HCT116 (cell line): Measurements from ENCODE around the gene ALG1. TPM values are rescaled to one million over a fixed set of nuclear protein-coding genes. Genes with fewer than 3 reads are reported as not detected.
"Not testable (repeated sequence)": the region's sequence is repeated elsewhere in the genome, so short reads cannot be mapped to it uniquely, and the experiment has no call there.

Source experiments
- ATAC-seq: fragments of 200-7000 bp; cut with Tn5 transposase; 2 replicates; pipeline ENCODE4 v1.9.1; 2020; ENCODE audit warnings: mild to moderate bottlenecking, moderate library complexity
- BruUV-seq: library from RNA; stranded (reverse); fragments of 400-500 nt; replicated peaks from 2 replicates; lab custom pipeline; 2021; lab: Mats Ljungman, UMichigan
- CTCF ChIA-PET: fragments of 300-600 bp; sonication (Branson Sonifier 250); formaldehyde crosslinking; loops from one replicate; lab custom pipeline; 2021; ENCODE audit warnings: antibody characterized with exemption; lab: Charles Lee
- POLR2A ChIA-PET: fragments of 300-600, 350-600 bp; sonication (Branson Sonifier 250); formaldehyde crosslinking; loops from one replicate; lab custom pipeline; 2021; ENCODE audit warnings: antibody characterized with exemption; lab: Charles Lee
- RAD21 ChIA-PET, 2 experiments: fragments of 300-600 bp; sonication (Branson Sonifier 250); formaldehyde crosslinking; loops; one replicate each; lab custom pipeline; 2023; ENCODE audit warnings: low total read pairs in 2 of 2; ENCODE audit not compliant: uncharacterized antibody in 2 of 2, unreplicated experiment in 2 of 2, low non-redundant PET in 1 of 2; lab: Charles Lee
- DNase-seq: peaks from one replicate; pipeline ENCODE4 v3.0.0-alpha.2; 2010; ENCODE audit warnings: low read depth, low spot score
- H2AFZ ChIP-seq: fragments of 200-600 bp; shearing (Covaris generic), sonication (generic); 2 replicates; pipeline ENCODE4 v1.6.1; 2017; ENCODE audit warnings: low read depth, mixed run types, mixed read lengths, antibody characterized with exemption, low read length; ENCODE audit not compliant: poor library complexity, severe bottlenecking
- H3K27ac ChIP-seq: 2 replicates; pipeline ENCODE4 v1.5.1; 2012; ENCODE audit warnings: low read depth, low read length
- H3K27me3 ChIP-seq: fragments of 200-600 bp; sonication (generic); 2 replicates; pipeline ENCODE4 v1.6.1; 2016; ENCODE audit warnings: mixed run types, low read length, mixed read lengths; ENCODE audit not compliant: insufficient read depth
- H3K36me3 ChIP-seq, 2 experiments: fragments of 200-500 bp in 1 of 2; fragments of 200-600 bp in 1 of 2; sonication (Bioruptor generic) in 1 of 2; sonication (generic) in 1 of 2; 2 replicates each; pipeline versions ENCODE4 v1.5.1 to v1.6.1; 2014 to 2016; ENCODE audit warnings: low read length in 2 of 2, inconsistent platforms in 1 of 2, mixed read lengths in 1 of 2, mixed run types in 1 of 2; ENCODE audit not compliant: insufficient read depth in 2 of 2, control insufficient read depth in 1 of 2
- H3K4me1 ChIP-seq, 2 experiments: fragments of 200-600 bp in 1 of 2; sonication (generic) in 1 of 2; 2 replicates each; pipeline versions ENCODE4 v1.5.1 to v1.6.1; 2012 to 2017; ENCODE audit warnings: low read length in 2 of 2, inconsistent platforms in 1 of 2, mild to moderate bottlenecking in 1 of 2, mixed read lengths in 1 of 2, mixed run types in 1 of 2, moderate library complexity in 1 of 2; ENCODE audit not compliant: insufficient read depth in 2 of 2, control insufficient read depth in 1 of 2
- H3K4me2 ChIP-seq: fragments of 200-600 bp; sonication (generic); 2 replicates; pipeline ENCODE4 v1.6.1; 2017; ENCODE audit warnings: mixed run types, low read length, mixed read lengths
- H3K4me3 ChIP-seq, 2 experiments: fragments of 200-600 bp in 1 of 2; sonication (generic) in 1 of 2; replicated peaks in 1 of 2; 2 replicates each; pipeline ENCODE4 v1.5.1; 2011 to 2016; ENCODE audit warnings: low read length in 2 of 2, control low read depth in 1 of 2, low read depth in 1 of 2, mild to moderate bottlenecking in 1 of 2, mixed read lengths in 1 of 2, mixed run types in 1 of 2
- H3K79me2 ChIP-seq: fragments of 200-600 bp; sonication (generic); 2 replicates; pipeline ENCODE4 v1.6.1; 2017; ENCODE audit warnings: mild to moderate bottlenecking, mixed run types, low read length, moderate library complexity, mixed read lengths; ENCODE audit not compliant: insufficient read depth
- H3K9ac ChIP-seq: fragments of 200-600 bp; sonication (generic); 2 replicates; pipeline ENCODE4 v1.6.1; 2016; ENCODE audit warnings: low read length, mixed read lengths
- H3K9me2 ChIP-seq: fragments of 200-600 bp; sonication (generic), shearing (Covaris generic); 2 replicates; pipeline ENCODE4 v1.6.1; 2017; ENCODE audit warnings: mixed run types, mild to moderate bottlenecking, moderate library complexity; ENCODE audit not compliant: insufficient read depth
- H3K9me3 ChIP-seq, 2 experiments: fragments of 200-500 bp in 1 of 2; fragments of 200-600 bp in 1 of 2; sonication (Bioruptor generic) in 1 of 2; sonication (generic) in 1 of 2; 2 replicates each; pipeline ENCODE4 v1.6.1; 2014 to 2017; ENCODE audit warnings: low read length in 2 of 2, mixed read lengths in 2 of 2, inconsistent platforms in 1 of 2, low read depth in 1 of 2, mild to moderate bottlenecking in 1 of 2, mixed run types in 1 of 2, moderate library complexity in 1 of 2; ENCODE audit not compliant: control insufficient read depth in 1 of 2, insufficient read depth in 1 of 2
- H4K20me1 ChIP-seq: fragments of 200-600 bp; sonication (generic), shearing (Covaris generic); 2 replicates; pipeline ENCODE4 v1.6.1; 2017; ENCODE audit warnings: mixed run types, mild to moderate bottlenecking, moderate library complexity; ENCODE audit not compliant: insufficient read depth
- intact Hi-C: fragments of 100-400 bp; cut with micrococcal nuclease; formaldehyde crosslinking; loops from 2 replicates; pipeline ENCODE4 v1.10.0; 2022
- total RNA-seq: library from RNA; stranded (reverse); gene quantifications from one replicate; pipeline ENCODE4 v1.2.1, GENCODE V29; 2021; ENCODE audit not compliant: unreplicated experiment

ALG1 gene
- total RNA-seq, 1 experiment from 2014 or later = 27.1 TPM

DNA sequence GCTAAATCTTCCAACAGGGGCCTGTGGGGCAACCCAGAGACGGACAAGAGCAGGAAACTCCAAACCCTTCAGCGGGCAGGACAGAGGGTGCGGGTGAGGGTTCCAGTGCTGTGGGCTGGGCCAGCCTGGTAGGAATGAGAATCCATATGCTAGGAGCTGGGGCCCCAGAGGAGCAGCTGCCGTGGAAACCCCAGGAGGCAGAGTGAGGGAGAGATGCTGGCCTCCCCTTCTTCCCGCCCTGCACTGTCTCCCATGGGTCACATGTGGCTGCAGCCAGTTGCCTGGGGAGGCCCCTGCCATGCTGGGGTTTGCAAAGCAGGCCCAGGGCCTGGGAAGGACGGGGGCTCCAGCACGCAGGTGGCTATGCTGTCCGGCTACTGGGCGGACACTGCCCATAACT lies 21.4 kb downstream of the ALG1 start:
- CTCF ChIA-PET = interaction anchor here (1.7 kb wide), 1 partner anchor 37 kb away, joined by 8 read pairs; no protein-coding TSS in a partner anchor
- H3K27me3 ChIP-seq, H3K27ac ChIP-seq, DNase-seq, H3K9me3 ChIP-seq, BruUV-seq, H4K20me1 ChIP-seq, H3K79me2 ChIP-seq, H3K4me2 ChIP-seq, RAD21 ChIA-PET, H3K9me2 ChIP-seq, ATAC-seq, H2AFZ ChIP-seq, H3K9ac ChIP-seq, H3K36me3 ChIP-seq, H3K4me3 ChIP-seq, POLR2A ChIA-PET: not testable (repeated sequence)
- intact Hi-C loops = loop anchor here (5.0 kb wide), 1 partner anchor 136 kb away; the partner anchor contains the start of gene SEC14L5
- peaks cover 0 to 16% of the 10 kb centered on the region in 2 experiments; a peak in 1 of 4 replicates for H3K4me1 ChIP-seq

DNA sequence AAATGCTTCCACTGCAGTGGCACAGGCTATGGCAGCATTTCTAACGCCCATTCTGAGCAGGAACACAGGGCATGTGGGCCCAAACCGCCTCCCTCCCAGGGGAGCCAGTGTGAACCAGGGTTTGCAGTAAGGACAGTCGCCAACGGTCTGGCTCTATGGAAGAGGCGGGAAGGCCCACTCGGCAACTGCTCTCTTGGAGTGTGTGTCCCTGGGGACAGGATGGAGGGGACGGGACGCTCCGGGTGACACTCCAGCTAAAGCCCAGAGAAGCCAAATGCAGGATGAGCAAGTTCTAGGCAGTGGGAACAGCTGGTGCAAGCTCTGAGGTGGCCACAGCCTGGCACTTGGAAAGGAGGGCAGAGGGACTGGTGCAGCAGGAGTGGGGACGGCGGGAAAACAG lies 22.1 kb downstream of the ALG1 start:
- H3K9me2 ChIP-seq, ATAC-seq, H3K9ac ChIP-seq, H2AFZ ChIP-seq, H4K20me1 ChIP-seq, H3K27me3 ChIP-seq, BruUV-seq, H3K36me3 ChIP-seq, POLR2A ChIA-PET, H3K4me3 ChIP-seq, H3K9me3 ChIP-seq, H3K27ac ChIP-seq, H3K79me2 ChIP-seq, H3K4me2 ChIP-seq, RAD21 ChIA-PET, CTCF ChIA-PET, DNase-seq: not testable (repeated sequence)
- H3K4me1 ChIP-seq = peaks cover 2 to 20% of the 10 kb centered on the region in 2 experiments; a peak in 1 of 4 replicates
- intact Hi-C loops = loop anchor here (5.0 kb wide), 1 partner anchor 136 kb away; the partner anchor contains the start of gene SEC14L5

DNA sequence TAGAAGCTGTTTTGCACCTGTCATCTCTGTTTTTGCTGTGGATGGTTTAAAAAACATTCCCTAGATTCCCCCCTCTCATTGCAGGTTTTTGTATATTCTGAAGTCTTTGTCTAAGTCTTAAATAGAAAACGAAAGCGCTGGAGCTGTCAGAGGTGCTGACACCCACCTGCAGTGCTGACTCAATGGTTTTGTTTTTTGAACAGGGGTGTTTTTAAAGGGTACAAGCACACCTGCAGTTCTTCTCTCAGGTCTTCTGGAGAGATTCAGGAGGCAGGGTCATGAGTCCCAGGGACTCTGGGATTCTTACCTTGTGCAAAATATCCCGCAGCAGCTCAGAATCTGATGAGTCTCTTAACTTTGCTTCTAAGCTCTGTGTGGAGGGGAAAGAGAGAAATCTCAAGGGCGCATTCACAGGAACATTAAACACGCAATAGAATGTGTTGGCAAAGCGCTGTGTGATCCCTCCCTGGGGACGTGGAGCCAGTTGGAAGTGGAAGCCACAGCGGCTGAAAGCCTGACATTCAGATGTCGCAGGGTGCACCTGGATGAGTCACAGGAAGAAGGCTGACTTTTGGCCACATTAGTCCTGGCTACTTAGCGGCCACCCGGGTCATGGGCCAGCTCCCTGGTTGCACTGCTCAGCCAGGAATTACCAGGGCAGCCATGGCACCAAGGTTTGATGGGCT lies 23.6 kb downstream of the ALG1 start:
- DNase-seq, ATAC-seq, H3K27me3 ChIP-seq, H3K9me2 ChIP-seq, BruUV-seq, intact Hi-C loops, H3K27ac ChIP-seq, POLR2A ChIA-PET, CTCF ChIA-PET, RAD21 ChIA-PET, H3K4me3 ChIP-seq, H2AFZ ChIP-seq, H3K9me3 ChIP-seq, H4K20me1 ChIP-seq, H3K9ac ChIP-seq, H3K79me2 ChIP-seq, H3K36me3 ChIP-seq: not testable (repeated sequence)
- peaks cover 3 to 21% of the 10 kb centered on the region in 2 experiments; a peak in 1 of 4 replicates for H3K4me1 ChIP-seq
- H3K4me2 ChIP-seq = peak overlapping the region; percentile 85

DNA sequence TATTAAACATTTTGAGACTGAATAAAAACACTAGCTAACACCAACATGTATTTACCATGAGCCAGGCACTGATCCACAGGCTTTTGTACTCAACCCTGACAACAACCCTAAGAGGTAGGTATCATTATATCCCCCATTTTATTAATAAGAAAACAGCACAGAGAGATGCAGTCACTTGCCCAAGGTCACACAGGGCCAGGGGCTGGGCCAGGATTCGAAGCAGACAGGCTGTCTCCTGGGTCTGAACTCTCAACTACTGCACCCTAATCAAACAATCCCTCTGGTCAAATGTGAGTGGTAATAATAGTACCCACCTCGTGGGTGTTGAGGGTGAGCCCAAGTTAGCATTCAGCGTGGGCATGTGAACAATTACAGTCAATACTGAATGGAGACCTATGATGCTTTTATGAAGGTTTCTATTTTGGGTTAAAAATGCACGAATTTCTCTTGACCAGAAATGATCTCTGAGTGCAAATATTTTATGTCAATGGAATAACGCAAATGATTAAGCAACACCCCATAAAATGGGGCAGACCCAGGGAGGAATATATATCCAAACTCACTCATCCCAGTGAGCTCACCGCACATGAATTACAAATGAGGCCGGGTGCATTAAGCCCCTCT lies 24.9 kb downstream of the ALG1 start:
- CTCF ChIA-PET, H3K27me3 ChIP-seq, H2AFZ ChIP-seq, RAD21 ChIA-PET, POLR2A ChIA-PET, ATAC-seq, H3K9me2 ChIP-seq, H3K9me3 ChIP-seq, H3K79me2 ChIP-seq, H4K20me1 ChIP-seq, DNase-seq, H3K36me3 ChIP-seq, intact Hi-C loops: not testable (repeated sequence)
- H3K4me2 ChIP-seq = peak overlapping the region; percentile 85
- H3K27ac ChIP-seq = peak overlapping the region; percentile 64
- H3K9ac ChIP-seq = peak overlapping the region; percentile 88
- TSS peak; percentile 61 for BruUV-seq
- peak overlapping the region; percentile 73 to 77 for H3K4me3 ChIP-seq
- H3K4me1 ChIP-seq = peaks cover 3 to 21% of the 10 kb centered on the region in 2 experiments; a peak in 1 of 4 replicates
